NCI-H2029 (cell line): ENCODE data around the gene CADPS2.

ENCODE experiments used
- DNase-seq: peaks from one replicate; lab custom pipeline; 2025; lab: John Stamatoyannopoulos, UW

CADPS2 gene

GRCh38 chr7:122310119-122311021 is 575.9 kb downstream of the CADPS2 start:
- DNase-seq = no peak

- DNase-seq = no peak
Measured at GRCh38 chr7:122309421-122309820, 576.8 kb downstream of the CADPS2 start.

- DNase-seq = no peak
Measured at GRCh38 chr7:122307228-122307621, 579.0 kb downstream of the CADPS2 start.

GRCh38 chr7:122306320-122307227 is 579.7 kb downstream of the CADPS2 start:
- DNase-seq = no peak

- DNase-seq = peak; percentile 36
Measured at GRCh38 chr7:122305475-122306319, 580.6 kb downstream of the CADPS2 start.

GRCh38 chr7:122304996-122305421 is 581.3 kb downstream of the CADPS2 start:
- peak; percentile 28 for DNase-seq

- DNase-seq = peak; percentile 21
Measured at GRCh38 chr7:122304319-122304975, 581.8 kb downstream of the CADPS2 start, which contains the start of gene FEZF1. Gene FEZF1 (minus strand): TSS chr7:122304750. CDS start chr7:122304437, 313 bp downstream.

GRCh38 chr7:122303531-122304318 is 582.5 kb downstream of the CADPS2 start:
- no peak for DNase-seq

- no peak for DNase-seq
Measured at GRCh38 chr7:122302761-122303530, 583.3 kb downstream of the CADPS2 start.

GRCh38 chr7:122301858-122302760 is 584.2 kb downstream of the CADPS2 start:
- DNase-seq = no peak

GRCh38 chr7:122300956-122301833 is 585.1 kb downstream of the CADPS2 start:
- no peak for DNase-seq

GRCh38 chr7:122300211-122300932 is 585.9 kb downstream of the CADPS2 start:
- DNase-seq = peak; percentile 32

- no peak for DNase-seq
Measured at GRCh38 chr7:122299624-122300210, 586.5 kb downstream of the CADPS2 start.

- DNase-seq = no peak
Measured at GRCh38 chr7:122298618-122299017, 587.6 kb downstream of the CADPS2 start.

GRCh38 chr7:122298131-122298530 is 588.1 kb downstream of the CADPS2 start:
- no peak for DNase-seq

- no peak for DNase-seq
Measured at GRCh38 chr7:122291189-122291588, 595.1 kb downstream of the CADPS2 start.
